Ascending aorta (tissue), 2 donors: ENCODE data around the gene B4GALT5. TPM values are rescaled to one million over a fixed set of nuclear protein-coding genes. Genes with fewer than 3 reads are reported as not detected.

Experiments
- DNase-seq, 2 donors: peaks; one replicate each; pipeline ENCODE4 v3.0.0-alpha.2; 2019; ENCODE audit warnings: low spot score in 2 of 2
- H3K27ac ChIP-seq, 2 donors: fragments of 200-600 bp; sonication (generic); one replicate each; pipeline ENCODE4 v1.5.1; 2016 to 2017; ENCODE audit warnings: mild to moderate bottlenecking in 1 of 2
- H3K27me3 ChIP-seq: fragments of 200-600 bp; sonication (generic); one replicate; pipeline ENCODE4 v1.5.1; 2017
- H3K36me3 ChIP-seq, 2 donors: fragments of 200-600 bp; sonication (generic); one replicate each; pipeline ENCODE4 v1.5.1; 2016
- H3K4me1 ChIP-seq, 2 donors: fragments of 200-600 bp; sonication (generic); one replicate each; pipeline ENCODE4 v1.5.1; 2016 to 2017; ENCODE audit warnings: mild to moderate bottlenecking in 1 of 2
- H3K4me3 ChIP-seq, 2 donors: fragments of 200-600 bp; sonication (generic); one replicate each; pipeline ENCODE4 v1.5.1; 2016 to 2017; ENCODE audit warnings: mild to moderate bottlenecking in 1 of 2
- H3K9me3 ChIP-seq, 2 donors: fragments of 200-600 bp; sonication (generic); one replicate each; pipeline ENCODE4 v1.5.1; 2016
- CTCF ChIP-seq, 3 experiments: fragments of 200-600 bp in 2 of 3; fragments of 450-650 bp in 1 of 3; sonication (generic) in 2 of 3; IDR thresholded peaks; one replicate each; pipeline ENCODE4 v1.5.1; 2016 to 2019; ENCODE audit warnings: antibody characterized with exemption in 3 of 3, mild to moderate bottlenecking in 1 of 3, moderate library complexity in 1 of 3
- intact Hi-C: fragments of 100-400 bp; cut with DNase I; formaldehyde crosslinking; loops from one replicate; pipeline ENCODE4 v1.15.1; 2023
- total RNA-seq: library from RNA; depleted of rRNA; stranded (reverse); fragments of >200 nt; gene quantifications from one replicate; pipeline ENCODE4 v1.1.0, GENCODE V29; 2016

Gene B4GALT5
- total RNA-seq, 1 donor from 2014 or later = 15.0 TPM

- Histone ChIP-seq H3K4me3 (no peak overlapping the region), H3K4me1 (peaks cover 31 to 83% of the 10 kb centered on the region in 2 donors), H3K27me3 (no peaks in the 10 kb centered on the region), H3K9me3 (no peaks in the 10 kb centered on the region), H3K36me3 (no peaks in the 10 kb centered on the region), H3K27ac (peak overlapping the region; percentile 97 to 100)
- TF ChIP-seq CTCF (IDR thresholded peaks at IDR 0.05) = peak in 1 of 3 experiments; percentile 13
- intact Hi-C loops = loop anchor here (2.0 to 10.0 kb wide), 2 partner anchors 13 to 441 kb away; no protein-coding TSS in a partner anchor
- peak; percentile 78 to 92 for DNase-seq
Observed at GRCh38 chr20:49583669-49584417, 129.8 kb downstream of the B4GALT5 start.

- H3K36me3 ChIP-seq = no peaks in the 10 kb centered on the region
- peak overlapping the region; percentile 97 to 100 for H3K27ac ChIP-seq
- peaks cover 31 to 81% of the 10 kb centered on the region in 2 donors for H3K4me1 ChIP-seq
- H3K4me3 ChIP-seq = no peak overlapping the region
- intact Hi-C loops = loop anchor here (10.0 kb wide), 1 partner anchor 441 kb away; no protein-coding TSS in a partner anchor
- no peak for TF ChIP-seq CTCF (IDR thresholded peaks at IDR 0.05)
- no peaks in the 10 kb centered on the region for H3K9me3 ChIP-seq
- no peak for DNase-seq
- no peaks in the 10 kb centered on the region for H3K27me3 ChIP-seq
Observed at GRCh38 chr20:49583343-49583668, 130.4 kb downstream of the B4GALT5 start.

Other genes with a start within 250 kb of the B4GALT5 start
- gene KCNB1, start 231.2 kb downstream of the B4GALT5 start, total RNA-seq = not detected
- 288 TPM for gene PTGIS, start 145.7 kb downstream of the B4GALT5 start, total RNA-seq
- gene SLC9A8, start 99.0 kb upstream of the B4GALT5 start, total RNA-seq = 9.7 TPM
- 7.6 TPM for gene SPATA2, start 201.7 kb upstream of the B4GALT5 start, total RNA-seq
- 77.0 TPM for gene RNF114, start 222.5 kb upstream of the B4GALT5 start, total RNA-seq